DOHH2 (cell line): Measurements from ENCODE around the gene INPP5F.

Experiments used
- H3F3A ChIP-seq: fragments of 200-600 bp; sonication (generic), shearing (Covaris generic); 2 replicates; pipeline ENCODE4 v1.6.0; 2016; ENCODE audit warnings: antibody characterized with exemption, mild to moderate bottlenecking; ENCODE audit not compliant: control insufficient read depth, insufficient read depth
- H3K27ac ChIP-seq: fragments of 200-600 bp; sonication (generic); 2 replicates; pipeline ENCODE4 v1.5.1; 2014; ENCODE audit warnings: low read depth, mild to moderate bottlenecking, low read length, moderate library complexity
- H3K27me3 ChIP-seq: fragments of 200-600 bp; sonication (generic); 2 replicates; pipeline ENCODE4 v1.6.1; 2014; ENCODE audit warnings: mild to moderate bottlenecking, low read length, mixed read lengths; ENCODE audit not compliant: control insufficient read depth
- H3K36me3 ChIP-seq: fragments of 200-600 bp; sonication (generic); 2 replicates; pipeline ENCODE4 v1.6.1; 2014; ENCODE audit warnings: mild to moderate bottlenecking, low read length, moderate library complexity, mixed read lengths; ENCODE audit not compliant: control insufficient read depth
- H3K4me1 ChIP-seq: fragments of 200-600 bp; sonication (generic); 2 replicates; pipeline ENCODE4 v1.6.1; 2014; ENCODE audit warnings: mild to moderate bottlenecking, low read length, mixed read lengths; ENCODE audit not compliant: control insufficient read depth
- H3K4me2 ChIP-seq: fragments of 200-600 bp; sonication (generic); 2 replicates; pipeline ENCODE4 v1.6.0; 2014; ENCODE audit warnings: mild to moderate bottlenecking, low read length, moderate library complexity
- H3K4me3 ChIP-seq: fragments of 200-600 bp; sonication (generic); 2 replicates; pipeline ENCODE4 v1.5.1; 2014; ENCODE audit warnings: mild to moderate bottlenecking, low read length, mixed read lengths
- H3K79me2 ChIP-seq: fragments of 200-600 bp; sonication (generic); 2 replicates; pipeline ENCODE4 v1.6.1; 2014; ENCODE audit warnings: mild to moderate bottlenecking, low read length, mixed read lengths; ENCODE audit not compliant: control insufficient read depth
- H3K9me2 ChIP-seq: fragments of 200-600 bp; sonication (generic); replicated peaks from 2 replicates; pipeline ENCODE4 v1.6.1; 2014; ENCODE audit warnings: mild to moderate bottlenecking, low read length, mixed read lengths; ENCODE audit not compliant: control insufficient read depth
- H3K9me3 ChIP-seq: fragments of 200-600 bp; sonication (generic); 2 replicates; pipeline ENCODE4 v1.6.1; 2014; ENCODE audit warnings: antibody characterized with exemption, low read length, mixed read lengths; ENCODE audit not compliant: control insufficient read depth, insufficient read depth
- H4K20me1 ChIP-seq: fragments of 200-600 bp; sonication (generic); 2 replicates; pipeline ENCODE4 v1.6.0; 2014; ENCODE audit warnings: low read depth, mild to moderate bottlenecking, antibody characterized with exemption, low read length, moderate library complexity; ENCODE audit not compliant: control insufficient read depth, insufficient read depth
- EZH2phosphoT487 ChIP-seq: fragments of 200-600 bp; sonication (generic); IDR thresholded peaks from 2 replicates; pipeline ENCODE4 v1.6.1; 2017; ENCODE audit warnings: borderline replicate concordance, mild to moderate bottlenecking, antibody characterized with exemption, low read length, moderate library complexity, mixed read lengths
- TF ChIP-seq, protein P1 (sequence below): fragments of 200-600 bp; sonication (generic); IDR thresholded peaks from one replicate; pipeline ENCODE4 v1.5.1; 2014; ENCODE audit warnings: antibody characterized with exemption, mild to moderate bottlenecking, low read depth, low read length; ENCODE audit not compliant: poor library complexity, severe bottlenecking

INPP5F gene

GRCh38 chr10:119758448-119759195, 32.8 kb downstream of the INPP5F start:
- Histone ChIP-seq H3K27me3 (no peaks in the 10 kb centered on the region), H3F3A (no peaks in the 10 kb centered on the region), H4K20me1 (no peaks in the 10 kb centered on the region), H3K4me1 (no peaks in the 10 kb centered on the region), H3K4me3 (no peak overlapping the region), H3K9me2 (no peaks in the 10 kb centered on the region), H3K36me3 (no peaks in the 10 kb centered on the region), H3K79me2 (no peaks in the 10 kb centered on the region), H3K9me3 (no peaks in the 10 kb centered on the region), H3K27ac (no peak overlapping the region), H3K4me2 (no peak overlapping the region)
- no peak for TF ChIP-seq EZH2phosphoT487
- TF ChIP-seq, protein P1, sequence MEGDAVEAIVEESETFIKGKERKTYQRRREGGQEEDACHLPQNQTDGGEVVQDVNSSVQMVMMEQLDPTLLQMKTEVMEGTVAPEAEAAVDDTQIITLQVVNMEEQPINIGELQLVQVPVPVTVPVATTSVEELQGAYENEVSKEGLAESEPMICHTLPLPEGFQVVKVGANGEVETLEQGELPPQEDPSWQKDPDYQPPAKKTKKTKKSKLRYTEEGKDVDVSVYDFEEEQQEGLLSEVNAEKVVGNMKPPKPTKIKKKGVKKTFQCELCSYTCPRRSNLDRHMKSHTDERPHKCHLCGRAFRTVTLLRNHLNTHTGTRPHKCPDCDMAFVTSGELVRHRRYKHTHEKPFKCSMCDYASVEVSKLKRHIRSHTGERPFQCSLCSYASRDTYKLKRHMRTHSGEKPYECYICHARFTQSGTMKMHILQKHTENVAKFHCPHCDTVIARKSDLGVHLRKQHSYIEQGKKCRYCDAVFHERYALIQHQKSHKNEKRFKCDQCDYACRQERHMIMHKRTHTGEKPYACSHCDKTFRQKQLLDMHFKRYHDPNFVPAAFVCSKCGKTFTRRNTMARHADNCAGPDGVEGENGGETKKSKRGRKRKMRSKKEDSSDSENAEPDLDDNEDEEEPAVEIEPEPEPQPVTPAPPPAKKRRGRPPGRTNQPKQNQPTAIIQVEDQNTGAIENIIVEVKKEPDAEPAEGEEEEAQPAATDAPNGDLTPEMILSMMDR = no peak

- Histone ChIP-seq H3F3A (no peaks in the 10 kb centered on the region), H3K9me3 (no peaks in the 10 kb centered on the region), H3K27ac (no peak overlapping the region), H3K4me2 (no peak overlapping the region), H3K27me3 (no peaks in the 10 kb centered on the region), H3K9me2 (no peaks in the 10 kb centered on the region), H4K20me1 (no peaks in the 10 kb centered on the region), H3K4me3 (no peak overlapping the region), H3K79me2 (no peaks in the 10 kb centered on the region), H3K36me3 (no peaks in the 10 kb centered on the region), H3K4me1 (no peaks in the 10 kb centered on the region)
- TF ChIP-seq EZH2phosphoT487 = no peak
- TF ChIP-seq, protein P1 = no peak
Measured at GRCh38 chr10:119759832-119760231, 34.0 kb downstream of the INPP5F start.

- TF ChIP-seq EZH2phosphoT487 = no peak
- TF ChIP-seq, protein P1 = no peak
- Histone ChIP-seq H3K9me3 (no peaks in the 10 kb centered on the region), H3K4me3 (no peak overlapping the region), H4K20me1 (no peaks in the 10 kb centered on the region), H3K79me2 (no peaks in the 10 kb centered on the region), H3K27me3 (no peaks in the 10 kb centered on the region), H3F3A (no peaks in the 10 kb centered on the region), H3K9me2 (no peaks in the 10 kb centered on the region), H3K4me1 (no peaks in the 10 kb centered on the region), H3K36me3 (no peaks in the 10 kb centered on the region), H3K4me2 (no peak overlapping the region), H3K27ac (no peak overlapping the region)
Measured at GRCh38 chr10:119761106-119761505, 35.3 kb downstream of the INPP5F start.
